Activated T-helper 1 cell treated with Interleukin-2 at 50 U/mL for 16 hours (primary cell): ENCODE data around the gene HAUS7.
A peak's percentile ranks its signal among the peaks of the same experiment; 100 is the strongest.

ENCODE experiments used
- DNase-seq: peaks from one replicate; pipeline ENCODE4 v3.0.0-alpha.2; 2020; ENCODE audit warnings: low read depth

The HAUS7 gene

GRCh38 chrX:153439977-153440376, 30.4 kb downstream of the HAUS7 start:
- DNase-seq, result no peak

- DNase-seq, result no peak
Observed at GRCh38 chrX:153438532-153438931, 31.8 kb downstream of the HAUS7 start.

GRCh38 chrX:153435845-153436244, 34.5 kb downstream of the HAUS7 start:
- no peak for DNase-seq

- DNase-seq, result no peak
Observed at GRCh38 chrX:153434801-153435200, 35.6 kb downstream of the HAUS7 start.

- no peak for DNase-seq
Observed at GRCh38 chrX:153433781-153434285, 36.5 kb downstream of the HAUS7 start.

- DNase-seq, result no peak
Observed at GRCh38 chrX:153433161-153433680, 37.2 kb downstream of the HAUS7 start.

- no peak for DNase-seq
Observed at GRCh38 chrX:153430796-153431195, 39.6 kb downstream of the HAUS7 start.

- DNase-seq, result no peak
Observed at GRCh38 chrX:153426204-153426603, 44.2 kb downstream of the HAUS7 start.

- no peak for DNase-seq
Observed at GRCh38 chrX:153423652-153424051, 46.7 kb downstream of the HAUS7 start.

- DNase-seq, result no peak
Observed at GRCh38 chrX:153421856-153422255, 48.5 kb downstream of the HAUS7 start.

GRCh38 chrX:153420851-153421599, 49.4 kb downstream of the HAUS7 start:
- DNase-seq, result no peak

- no peak for DNase-seq
Observed at GRCh38 chrX:153417637-153418036, 52.7 kb downstream of the HAUS7 start.

- DNase-seq, result no peak
Observed at GRCh38 chrX:153416781-153417450, 53.5 kb downstream of the HAUS7 start.

GRCh38 chrX:153414856-153415510, 55.4 kb downstream of the HAUS7 start:
- no peak for DNase-seq

GRCh38 chrX:153413731-153414130, 56.6 kb downstream of the HAUS7 start:
- no peak for DNase-seq

- no peak for DNase-seq
Observed at GRCh38 chrX:153412746-153413720, 57.3 kb downstream of the HAUS7 start.

- DNase-seq, result no peak
Observed at GRCh38 chrX:153411988-153412574, 58.3 kb downstream of the HAUS7 start.

GRCh38 chrX:153411255-153411987, 59.0 kb downstream of the HAUS7 start, which contains the start of gene ZFP92:
TSS of gene ZFP92 (plus strand) at chrX:153411472. CDS start at chrX:153418323, 6,851 bp downstream.
- DNase-seq, result peak; percentile 24

GRCh38 chrX:153410888-153411254, 59.5 kb downstream of the HAUS7 start:
- DNase-seq, result no peak

- no peak for DNase-seq
Observed at GRCh38 chrX:153410373-153410772, 60.0 kb downstream of the HAUS7 start.
